DMS53 treated with DMSO at 0.1 percent for 48 hours (cell line): Measurements from ENCODE around the gene PBX1.

Experiments used
- DNase-seq: peaks from one replicate; lab custom pipeline; 2025; ENCODE audit not compliant: unreplicated experiment; lab: John Stamatoyannopoulos, UW

The PBX1 gene

GRCh38 chr1:164745736-164746135 is 186.8 kb downstream of the PBX1 start:
- DNase-seq: no peak

- no peak for DNase-seq
Measured at GRCh38 chr1:164746632-164747031, 187.6 kb downstream of the PBX1 start.

GRCh38 chr1:164748253-164748899 is 189.4 kb downstream of the PBX1 start:
- no peak for DNase-seq

GRCh38 chr1:164753521-164754077 is 194.6 kb downstream of the PBX1 start:
- DNase-seq: no peak

- DNase-seq: no peak
Measured at GRCh38 chr1:164754088-164754600, 195.2 kb downstream of the PBX1 start.

- DNase-seq: no peak
Measured at GRCh38 chr1:164755690-164756089, 196.7 kb downstream of the PBX1 start.

- DNase-seq: no peak
Measured at GRCh38 chr1:164756741-164757140, 197.8 kb downstream of the PBX1 start.

GRCh38 chr1:164757625-164758024 is 198.6 kb downstream of the PBX1 start:
- DNase-seq: no peak

GRCh38 chr1:164759144-164759920 is 200.3 kb downstream of the PBX1 start:
- DNase-seq: no peak

- DNase-seq: no peak
Measured at GRCh38 chr1:164759979-164760469, 201.0 kb downstream of the PBX1 start.

- DNase-seq: no peak
Measured at GRCh38 chr1:164760569-164760968, 201.6 kb downstream of the PBX1 start.

GRCh38 chr1:164761009-164761408 is 202.0 kb downstream of the PBX1 start:
- no peak for DNase-seq

- no peak for DNase-seq
Measured at GRCh38 chr1:164763098-164763497, 204.1 kb downstream of the PBX1 start.

GRCh38 chr1:164764333-164764732 is 205.3 kb downstream of the PBX1 start:
- DNase-seq: no peak

GRCh38 chr1:164765557-164765956 is 206.6 kb downstream of the PBX1 start:
- DNase-seq: no peak

GRCh38 chr1:164765992-164766720 is 207.2 kb downstream of the PBX1 start:
- DNase-seq: no peak

GRCh38 chr1:164767752-164768402 is 208.9 kb downstream of the PBX1 start:
- no peak for DNase-seq

GRCh38 chr1:164768619-164769018 is 209.6 kb downstream of the PBX1 start:
- no peak for DNase-seq

- no peak for DNase-seq
Measured at GRCh38 chr1:164769486-164770130, 210.6 kb downstream of the PBX1 start.

GRCh38 chr1:164770131-164770529 is 211.1 kb downstream of the PBX1 start:
- no peak for DNase-seq
